H9 (cell line): ENCODE results near the gene RABL6. TPM values are rescaled to one million over a fixed set of nuclear protein-coding genes. Genes with fewer than 3 reads are reported as not detected.

Experiments
- DNase-seq: peaks from one replicate; pipeline ENCODE4 v3.0.0-alpha.2; 2017
- H2AFZ ChIP-seq: one replicate; pipeline ENCODE4 v1.6.1; 2013; ENCODE audit warnings: mild to moderate bottlenecking, low read length, control low read depth, moderate library complexity
- H2AK5ac ChIP-seq: 2 replicates; pipeline ENCODE4 v1.6.1; 2013; ENCODE audit warnings: low read length, control low read depth, mixed read lengths; ENCODE audit not compliant: insufficient read length
- H2BK120ac ChIP-seq: one replicate; pipeline ENCODE4 v1.6.1; 2013; ENCODE audit warnings: low read depth, mild to moderate bottlenecking, low read length, control low read depth, inconsistent platforms; ENCODE audit not compliant: poor library complexity, severe bottlenecking
- H2BK12ac ChIP-seq: 2 replicates; pipeline ENCODE4 v1.6.1; 2013; ENCODE audit warnings: low read length, control low read depth, mixed read lengths, low read depth; ENCODE audit not compliant: insufficient read length
- H2BK15ac ChIP-seq: 2 replicates; pipeline ENCODE4 v1.6.1; 2013; ENCODE audit warnings: low read depth, low read length, control low read depth
- H2BK20ac ChIP-seq: one replicate; pipeline ENCODE4 v1.6.1; 2013; ENCODE audit warnings: low read depth, mild to moderate bottlenecking, low read length, control low read depth, inconsistent platforms; ENCODE audit not compliant: poor library complexity, severe bottlenecking
- H2BK5ac ChIP-seq: 2 replicates; pipeline ENCODE4 v1.6.1; 2013; ENCODE audit warnings: low read length, control low read depth, mixed read lengths; ENCODE audit not compliant: insufficient read length
- H3K14ac ChIP-seq: 2 replicates; pipeline ENCODE4 v1.6.1; 2013; ENCODE audit warnings: low read length, control low read depth; ENCODE audit not compliant: insufficient read depth
- H3K18ac ChIP-seq: 2 replicates; pipeline ENCODE4 v1.6.1; 2013; ENCODE audit warnings: low read depth, mild to moderate bottlenecking, mixed read lengths, low read length, control low read depth; ENCODE audit not compliant: insufficient read length
- H3K23ac ChIP-seq: 2 replicates; pipeline ENCODE4 v1.6.1; 2013; ENCODE audit warnings: low read length, control low read depth, mixed read lengths, low read depth; ENCODE audit not compliant: insufficient read length
- H3K23me2 ChIP-seq: 2 replicates; pipeline ENCODE4 v1.6.1; 2013; ENCODE audit warnings: low read depth, mild to moderate bottlenecking, mixed read lengths, low read length, control low read depth; ENCODE audit not compliant: insufficient read length, poor library complexity, severe bottlenecking
- H3K27ac ChIP-seq: 2 replicates; pipeline ENCODE4 v1.5.1; 2013; ENCODE audit warnings: low read length, control low read depth, mixed read lengths, low read depth; ENCODE audit not compliant: insufficient read length
- H3K27me3 ChIP-seq: 2 replicates; pipeline ENCODE4 v1.6.1; 2013; ENCODE audit warnings: low read length, control low read depth, inconsistent platforms; ENCODE audit not compliant: insufficient read depth
- H3K4ac ChIP-seq: 2 replicates; pipeline ENCODE4 v1.6.1; 2013; ENCODE audit warnings: low read depth, mild to moderate bottlenecking, control low read depth, inconsistent platforms, low read length, moderate library complexity
- H3K4me1 ChIP-seq: 2 replicates; pipeline ENCODE4 v1.6.1; 2013; ENCODE audit warnings: low read length, control low read depth, inconsistent platforms; ENCODE audit not compliant: insufficient read depth
- H3K4me2 ChIP-seq: 2 replicates; pipeline ENCODE4 v1.6.1; 2013; ENCODE audit warnings: low read length, control low read depth, mixed read lengths; ENCODE audit not compliant: insufficient read length, insufficient read depth
- H3K56ac ChIP-seq: 2 replicates; pipeline ENCODE4 v1.6.1; 2013; ENCODE audit warnings: low read depth, mild to moderate bottlenecking, mixed read lengths, low read length, control low read depth; ENCODE audit not compliant: insufficient read length
- H3K79me1 ChIP-seq: 2 replicates; pipeline ENCODE4 v1.6.1; 2013; ENCODE audit warnings: low read depth, mild to moderate bottlenecking, moderate library complexity, low read length, control low read depth, inconsistent platforms; ENCODE audit not compliant: insufficient read depth, poor library complexity, severe bottlenecking
- H3K79me2 ChIP-seq: 2 replicates; pipeline ENCODE4 v1.6.1; 2013; ENCODE audit warnings: low read length, control low read depth, inconsistent platforms; ENCODE audit not compliant: insufficient read depth
- H3K9ac ChIP-seq: 2 replicates; pipeline ENCODE4 v1.6.1; 2013; ENCODE audit warnings: low read length, control low read depth, mixed read lengths; ENCODE audit not compliant: insufficient read length; ENCODE audit errors: extremely low read depth
- H3K9me3 ChIP-seq: one replicate; pipeline ENCODE4 v1.6.1; 2013; ENCODE audit warnings: low read depth, low read length, inconsistent platforms; ENCODE audit not compliant: control insufficient read depth
- H3T11ph ChIP-seq: one replicate; pipeline ENCODE4 v1.6.1; 2013; ENCODE audit warnings: mild to moderate bottlenecking, low read length, control low read depth, inconsistent platforms
- H4K20me1 ChIP-seq: one replicate; pipeline ENCODE4 v1.6.1; 2013; ENCODE audit not compliant: control insufficient read depth, insufficient read length, insufficient read depth
- H4K5ac ChIP-seq: 2 replicates; pipeline ENCODE4 v1.6.1; 2013; ENCODE audit warnings: low read depth, mild to moderate bottlenecking, mixed read lengths, low read length, control low read depth; ENCODE audit not compliant: insufficient read length
- H4K8ac ChIP-seq: replicated peaks from 2 replicates; pipeline ENCODE4 v1.6.1; 2013; ENCODE audit warnings: low read length, control low read depth, mixed read lengths, low read depth; ENCODE audit not compliant: insufficient read length
- H4K91ac ChIP-seq: 2 replicates; pipeline ENCODE4 v1.6.1; 2013; ENCODE audit warnings: low read depth, mild to moderate bottlenecking, moderate library complexity, mixed read lengths, low read length, control low read depth; ENCODE audit not compliant: insufficient read length
- H3K27ac Mint-ChIP-seq, 3 experiments: 2 replicates in 2 of 3; 3 replicates in 1 of 3; pipeline ENCODE4 v1.8.0; 2020 to 2021; ENCODE audit warnings: mixed read lengths in 3 of 3, mild to moderate bottlenecking in 1 of 3, moderate library complexity in 1 of 3
- H3K27me3 Mint-ChIP-seq: 2 replicates; pipeline ENCODE4 v1.8.0; 2021; ENCODE audit warnings: low read depth, mild to moderate bottlenecking, moderate library complexity, mixed read lengths
- H3K36me3 Mint-ChIP-seq, 3 experiments: 2 replicates in 2 of 3; 3 replicates in 1 of 3; pipeline ENCODE4 v1.8.0; 2020 to 2021; ENCODE audit warnings: low read depth in 3 of 3, mixed read lengths in 3 of 3; ENCODE audit not compliant: insufficient read depth in 1 of 3
- H3K4me1 Mint-ChIP-seq, 2 experiments: 2 replicates each; pipeline ENCODE4 v1.8.0; 2020; ENCODE audit warnings: mixed read lengths in 2 of 2
- H3K4me3 Mint-ChIP-seq, 2 experiments: 2 replicates in 1 of 2; 3 replicates in 1 of 2; pipeline ENCODE4 v1.8.0; 2020 to 2021; ENCODE audit warnings: mild to moderate bottlenecking in 2 of 2, mixed read lengths in 2 of 2, moderate library complexity in 1 of 2
- H3K9me3 Mint-ChIP-seq, 2 experiments: 2 replicates in 1 of 2; 3 replicates in 1 of 2; pipeline ENCODE4 v1.8.0; 2020; ENCODE audit warnings: mild to moderate bottlenecking in 2 of 2, mixed read lengths in 2 of 2, moderate library complexity in 1 of 2
- WGBS: extraction: QIAGEN DNeasy Blood & Tissue Kit; methylation state at CpG from one replicate; pipeline ENCODE4 v1.1.7; 2013; ENCODE audit warnings: missing lambda C conversion rate, low lambda C conversion rate, mixed read lengths; ENCODE audit not compliant: insufficient read length; ENCODE audit errors: extremely low coverage; 5-methylcytosine and 5-hydroxymethylcytosine counted together
- total RNA-seq: library from RNA; stranded (reverse); gene quantifications from 2 replicates; pipeline ENCODE4 v1.2.1, GENCODE V29; 2021
- TF ChIP-seq, protein P1 (sequence below): fragments of 200-600 bp; sonication (generic); conservative IDR thresholded peaks from 3 replicates; pipeline ENCODE4 v1.8.0; 2021; ENCODE audit warnings: antibody characterized with exemption, mild to moderate bottlenecking

Gene RABL6
- total RNA-seq, 1 experiment from 2014 or later: 108 TPM

DNA sequence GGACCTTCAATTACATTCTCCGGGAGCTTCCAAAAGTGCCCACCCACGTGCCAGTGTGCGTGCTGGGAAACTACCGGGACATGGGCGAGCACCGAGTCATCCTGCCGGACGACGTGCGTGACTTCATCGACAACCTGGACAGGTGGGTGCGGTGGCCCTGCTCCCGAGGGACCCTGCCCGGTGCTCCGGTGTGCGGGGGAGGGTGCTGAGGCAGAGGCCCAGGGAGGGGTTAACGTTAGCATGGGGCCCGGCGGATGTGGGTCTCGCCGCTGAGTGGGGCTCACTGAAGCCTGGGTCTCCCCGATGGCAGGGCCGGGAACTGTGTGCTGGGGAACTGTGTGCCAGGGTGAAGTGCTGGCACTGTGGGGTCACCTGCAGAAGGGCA is 24.0 kb downstream of the RABL6 start:
- Histone ChIP-seq H3K9ac (no peak overlapping the region), H3K4me2 (no peak overlapping the region), H4K91ac (no peak overlapping the region), H2BK5ac (no peak overlapping the region), H3K9me3 (no peaks in the 10 kb centered on the region), H2BK15ac (no peak overlapping the region), H4K5ac (no peak overlapping the region), H2BK20ac (no peak overlapping the region), H3K18ac (no peak overlapping the region), H3K27me3 (no peaks in the 10 kb centered on the region), H4K8ac (no peak overlapping the region), H3K27ac (no peak overlapping the region), H3K14ac (no peak overlapping the region), H3K79me1 (no peaks in the 10 kb centered on the region), H3K23ac (no peak overlapping the region), H2AFZ (no peak overlapping the region), H3T11ph (no peak overlapping the region), H3K4me1 (no peaks in the 10 kb centered on the region), H2BK120ac (no peak overlapping the region), H4K20me1 (no peaks in the 10 kb centered on the region), H3K4ac (no peak overlapping the region), H3K56ac (no peak overlapping the region), H2AK5ac (no peak overlapping the region), H3K23me2 (no peaks in the 10 kb centered on the region), H3K79me2 (no peaks in the 10 kb centered on the region), H2BK12ac (no peak overlapping the region)
- peaks cover 12 to 47% (median 44%) of the 10 kb centered on the region in 3 experiments for H3K36me3 Mint-ChIP-seq
- TF ChIP-seq, protein P1, sequence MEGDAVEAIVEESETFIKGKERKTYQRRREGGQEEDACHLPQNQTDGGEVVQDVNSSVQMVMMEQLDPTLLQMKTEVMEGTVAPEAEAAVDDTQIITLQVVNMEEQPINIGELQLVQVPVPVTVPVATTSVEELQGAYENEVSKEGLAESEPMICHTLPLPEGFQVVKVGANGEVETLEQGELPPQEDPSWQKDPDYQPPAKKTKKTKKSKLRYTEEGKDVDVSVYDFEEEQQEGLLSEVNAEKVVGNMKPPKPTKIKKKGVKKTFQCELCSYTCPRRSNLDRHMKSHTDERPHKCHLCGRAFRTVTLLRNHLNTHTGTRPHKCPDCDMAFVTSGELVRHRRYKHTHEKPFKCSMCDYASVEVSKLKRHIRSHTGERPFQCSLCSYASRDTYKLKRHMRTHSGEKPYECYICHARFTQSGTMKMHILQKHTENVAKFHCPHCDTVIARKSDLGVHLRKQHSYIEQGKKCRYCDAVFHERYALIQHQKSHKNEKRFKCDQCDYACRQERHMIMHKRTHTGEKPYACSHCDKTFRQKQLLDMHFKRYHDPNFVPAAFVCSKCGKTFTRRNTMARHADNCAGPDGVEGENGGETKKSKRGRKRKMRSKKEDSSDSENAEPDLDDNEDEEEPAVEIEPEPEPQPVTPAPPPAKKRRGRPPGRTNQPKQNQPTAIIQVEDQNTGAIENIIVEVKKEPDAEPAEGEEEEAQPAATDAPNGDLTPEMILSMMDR: no peak
- peaks cover 1% of the 10 kb centered on the region; the same call in 1 of the 2 replicates for H3K27me3 Mint-ChIP-seq
- DNase-seq: no peak
- no CpG with 5 or more reads among the region's 23 CpGs for WGBS
- H3K27ac Mint-ChIP-seq: no peak overlapping the region; a peak in 1 of 7 replicates
- no peak overlapping the region for H3K4me3 Mint-ChIP-seq
- no peaks in the 10 kb centered on the region for H3K9me3 Mint-ChIP-seq
- H3K4me1 Mint-ChIP-seq: no peaks in the 10 kb centered on the region
